Lower lobe of right lung (tissue), 2 donors: ENCODE data around the gene C16orf74. TPM values are rescaled to one million over a fixed set of nuclear protein-coding genes. Genes with fewer than 3 reads are reported as not detected.

ENCODE experiments used
- ATAC-seq, 2 donors: fragments of 200-7000 bp; cut with Tn5 transposase; one replicate each; pipeline ENCODE4 v1.9.1; 2020 to 2022; ENCODE audit warnings: mild to moderate bottlenecking in 2 of 2, moderate library complexity in 2 of 2
- DNase-seq: peaks from one replicate; pipeline ENCODE4 v3.0.0-alpha.2; 2020
- H3K27ac ChIP-seq: fragments of 200-600 bp; one replicate; pipeline ENCODE4 v1.8.0; 2022
- H3K27me3 ChIP-seq: fragments of 200-600 bp; one replicate; pipeline ENCODE4 v1.8.0; 2022; ENCODE audit warnings: low read depth
- H3K36me3 ChIP-seq: fragments of 200-600 bp; one replicate; pipeline ENCODE4 v1.8.0; 2022; ENCODE audit warnings: mild to moderate bottlenecking
- H3K4me1 ChIP-seq: fragments of 200-600 bp; one replicate; pipeline ENCODE4 v1.8.0; 2022
- H3K4me3 ChIP-seq: fragments of 200-600 bp; one replicate; pipeline ENCODE4 v1.8.0; 2022; ENCODE audit warnings: mild to moderate bottlenecking
- H3K9me3 ChIP-seq: fragments of 200-600 bp; one replicate; pipeline ENCODE4 v1.8.0; 2022
- intact Hi-C: fragments of 100-400 bp; cut with DNase I; formaldehyde crosslinking; loops from one replicate; pipeline ENCODE4 v1.11.0; 2022
- total RNA-seq: library from RNA; stranded (reverse); fragmentation: NEBNext Ultra II Directional; extraction: Animal tissue kit (Norgen Biotek cat#: 25700); gene quantifications from one replicate; pipeline ENCODE4 v1.2.1, GENCODE V29; 2021
- TF ChIP-seq, protein P1 (sequence below): fragments of 200-600 bp; IDR thresholded peaks from one replicate; pipeline ENCODE4 v1.8.0; 2022; ENCODE audit warnings: antibody characterized with exemption, mild to moderate bottlenecking
- donor health status: DM: no; HTN: yes; CAD: no; lungs with severe emphysema.

C16orf74 gene
- total RNA-seq, 1 donor from 2014 or later: 1.5 TPM

DNA sequence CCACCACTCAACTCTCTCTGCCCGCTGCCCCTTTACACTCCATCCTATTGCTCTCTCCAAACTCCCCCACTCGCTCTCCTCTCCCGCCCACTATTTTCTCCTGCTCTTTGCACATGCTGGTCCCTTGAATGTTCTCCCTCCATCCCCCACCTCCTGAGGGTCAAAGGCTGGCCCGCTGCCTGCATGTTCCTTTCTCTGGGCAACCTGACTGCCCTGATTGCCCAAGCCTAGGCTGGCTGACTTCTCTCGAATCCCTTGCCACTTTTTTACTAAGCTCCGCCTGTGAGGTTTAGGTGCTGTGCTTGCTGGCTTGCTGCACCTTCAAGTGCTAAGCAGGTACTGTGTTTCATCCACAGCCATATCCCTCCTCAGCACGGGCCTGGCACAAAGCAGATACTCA lies 45.7 kb upstream of the C16orf74 start:
- ATAC-seq (no peak), DNase-seq (no peak)
- Histone ChIP-seq H3K4me1 (peaks cover 31% of the 10 kb centered on the region), H3K27ac (no peak overlapping the region), H3K27me3 (no peaks in the 10 kb centered on the region), H3K9me3 (no peaks in the 10 kb centered on the region), H3K36me3 (peaks cover 47% of the 10 kb centered on the region), H3K4me3 (no peak overlapping the region)
- TF ChIP-seq, protein P1, sequence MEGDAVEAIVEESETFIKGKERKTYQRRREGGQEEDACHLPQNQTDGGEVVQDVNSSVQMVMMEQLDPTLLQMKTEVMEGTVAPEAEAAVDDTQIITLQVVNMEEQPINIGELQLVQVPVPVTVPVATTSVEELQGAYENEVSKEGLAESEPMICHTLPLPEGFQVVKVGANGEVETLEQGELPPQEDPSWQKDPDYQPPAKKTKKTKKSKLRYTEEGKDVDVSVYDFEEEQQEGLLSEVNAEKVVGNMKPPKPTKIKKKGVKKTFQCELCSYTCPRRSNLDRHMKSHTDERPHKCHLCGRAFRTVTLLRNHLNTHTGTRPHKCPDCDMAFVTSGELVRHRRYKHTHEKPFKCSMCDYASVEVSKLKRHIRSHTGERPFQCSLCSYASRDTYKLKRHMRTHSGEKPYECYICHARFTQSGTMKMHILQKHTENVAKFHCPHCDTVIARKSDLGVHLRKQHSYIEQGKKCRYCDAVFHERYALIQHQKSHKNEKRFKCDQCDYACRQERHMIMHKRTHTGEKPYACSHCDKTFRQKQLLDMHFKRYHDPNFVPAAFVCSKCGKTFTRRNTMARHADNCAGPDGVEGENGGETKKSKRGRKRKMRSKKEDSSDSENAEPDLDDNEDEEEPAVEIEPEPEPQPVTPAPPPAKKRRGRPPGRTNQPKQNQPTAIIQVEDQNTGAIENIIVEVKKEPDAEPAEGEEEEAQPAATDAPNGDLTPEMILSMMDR: no peak
- intact Hi-C loops: no loop called here

- Histone ChIP-seq H3K36me3 (peaks cover 43% of the 10 kb centered on the region), H3K4me1 (peaks cover 27% of the 10 kb centered on the region), H3K4me3 (no peak overlapping the region), H3K27me3 (no peaks in the 10 kb centered on the region), H3K9me3 (no peaks in the 10 kb centered on the region), H3K27ac (no peak overlapping the region)
- DNase-seq: no peak
- TF ChIP-seq, protein P1: no peak
- intact Hi-C loops: no loop called here
- ATAC-seq: no peak
Measured at GRCh38 chr16:85796152-85796551, 45.3 kb upstream of the C16orf74 start.

GRCh38 chr16:85794696-85795095 lies 43.8 kb upstream of the C16orf74 start:
- intact Hi-C loops: no loop called here
- no peak for DNase-seq
- H3K4me3 ChIP-seq: no peak overlapping the region
- no peak for ATAC-seq
- TF ChIP-seq, protein P1: no peak
- no peaks in the 10 kb centered on the region for H3K27me3 ChIP-seq
- no peaks in the 10 kb centered on the region for H3K9me3 ChIP-seq
- H3K36me3 ChIP-seq: peaks cover 43% of the 10 kb centered on the region
- peaks cover 16% of the 10 kb centered on the region for H3K4me1 ChIP-seq
- no peak overlapping the region for H3K27ac ChIP-seq

- no peak for ATAC-seq
- Histone ChIP-seq H3K27ac (no peak overlapping the region), H3K27me3 (no peaks in the 10 kb centered on the region), H3K36me3 (peaks cover 48% of the 10 kb centered on the region), H3K4me3 (no peak overlapping the region), H3K4me1 (peaks cover 13% of the 10 kb centered on the region), H3K9me3 (no peaks in the 10 kb centered on the region)
- DNase-seq: no peak
- intact Hi-C loops: no loop called here
- TF ChIP-seq, protein P1: no peak
Measured at GRCh38 chr16:85793662-85794298, 42.9 kb upstream of the C16orf74 start.

DNA sequence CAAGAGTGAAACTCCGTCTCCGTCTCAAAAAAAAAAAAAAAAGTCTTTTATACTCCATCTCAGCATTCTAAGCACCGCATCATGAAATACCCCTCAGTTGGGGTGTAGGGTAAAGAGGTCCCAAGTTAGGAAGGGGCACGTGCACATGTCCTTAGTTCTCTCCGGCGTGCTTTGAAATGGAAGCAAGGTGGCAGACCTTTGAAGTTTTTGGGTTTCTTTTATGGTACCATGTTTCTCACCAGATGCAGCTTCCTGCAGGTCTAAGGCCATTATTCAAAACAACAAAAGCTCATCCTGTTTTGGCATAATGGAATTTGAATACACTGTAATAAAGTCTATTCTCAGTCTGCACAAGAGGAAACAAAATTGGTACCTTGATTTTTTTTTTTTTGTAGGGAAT lies 38.9 kb upstream of the C16orf74 start:
- ATAC-seq (no peak), DNase-seq (no peak)
- no peak overlapping the region for H3K4me3 ChIP-seq
- TF ChIP-seq, protein P1: no peak
- H3K9me3 ChIP-seq: no peaks in the 10 kb centered on the region
- no peaks in the 10 kb centered on the region for H3K27me3 ChIP-seq
- no peak overlapping the region for H3K27ac ChIP-seq
- intact Hi-C loops: no loop called here
- peaks cover 57% of the 10 kb centered on the region for H3K36me3 ChIP-seq
- H3K4me1 ChIP-seq: no peaks in the 10 kb centered on the region
